GM12892 (cell line): ENCODE results near the gene MAML1.

Source experiments
- DNase-seq: peaks from one replicate; pipeline ENCODE4 v3.0.0; 2011; ENCODE audit not compliant: insufficient read length
- FAIRE-seq: peaks from 2 replicates; lab custom pipeline; 2011; peaks lifted over from hg19 to GRCh38; lab: Jason Lieb, UNC
- POLR2A ChIP-seq: IDR thresholded peaks from 2 replicates; pipeline ENCODE4 v1.6.1; 2011; ENCODE audit warnings: low read depth, low read length, control low read depth
- POLR2AphosphoS5 ChIP-seq: IDR thresholded peaks from 2 replicates; pipeline ENCODE4 v1.6.1; 2011; ENCODE audit warnings: low read depth, low read length, control low read depth
- TAF1 ChIP-seq: IDR thresholded peaks from 2 replicates; pipeline ENCODE4 v1.6.1; 2011; ENCODE audit warnings: low read depth, mild to moderate bottlenecking, control low read depth, low read length, borderline replicate concordance

Gene MAML1

GRCh38 chr5:179720222-179720621 lies 12.4 kb upstream of the MAML1 start:
- DNase-seq (no peak), FAIRE-seq (no peak)
- TF ChIP-seq POLR2AphosphoS5 (no peak), TAF1 (no peak), POLR2A (no peak)

- TF ChIP-seq TAF1 (no peak), POLR2AphosphoS5 (no peak), POLR2A (no peak)
- FAIRE-seq = no peak
- DNase-seq = no peak
Measured at GRCh38 chr5:179724163-179724562, 8.5 kb upstream of the MAML1 start.

GRCh38 chr5:179727106-179727505 lies 5.5 kb upstream of the MAML1 start:
- no peak for FAIRE-seq
- DNase-seq = no peak
- TF ChIP-seq POLR2A = no peak
- TF ChIP-seq TAF1 = no peak
- TF ChIP-seq POLR2AphosphoS5 = no peak

GRCh38 chr5:179729303-179729702 lies 3.3 kb upstream of the MAML1 start:
- TF ChIP-seq POLR2AphosphoS5 (no peak), TAF1 (no peak), POLR2A (no peak)
- FAIRE-seq = no peak

GRCh38 chr5:179729727-179730126 lies 2.9 kb upstream of the MAML1 start:
- no peak for FAIRE-seq
- no peak for DNase-seq
- TF ChIP-seq POLR2AphosphoS5 (no peak), POLR2A (no peak), TAF1 (no peak)

More at GRCh38 chr5:179729303-179729702, 3.3 kb upstream of the MAML1 start:
- no peak for DNase-seq

GRCh38 chr5:179730356-179730755 lies 2.3 kb upstream of the MAML1 start:
- TF ChIP-seq POLR2AphosphoS5 (no peak), POLR2A (no peak), TAF1 (no peak)
- FAIRE-seq (no peak), DNase-seq (no peak)

GRCh38 chr5:179730852-179731251 lies 1.8 kb upstream of the MAML1 start:
- DNase-seq = no peak
- no peak for TF ChIP-seq POLR2AphosphoS5
- TF ChIP-seq TAF1 = no peak
- TF ChIP-seq POLR2A = no peak
- no peak for FAIRE-seq

GRCh38 chr5:179731791-179732411 lies 721 bp upstream of the MAML1 start:
- no peak for DNase-seq
- TF ChIP-seq POLR2AphosphoS5 = 0 out of 2 replicates have a peak, but pooled peaks have one; percentile 26
- TF ChIP-seq TAF1 = no peak
- FAIRE-seq = peak; percentile 61

- TF ChIP-seq POLR2AphosphoS5 = no peak
- TF ChIP-seq POLR2A = no peak
- TF ChIP-seq TAF1 = no peak
- FAIRE-seq (peak; percentile 78), DNase-seq (peak; percentile 39)
Measured at GRCh38 chr5:179732918-179733771, 523 bp downstream of the MAML1 start.

- FAIRE-seq (no peak), DNase-seq (no peak)
- no peak for TF ChIP-seq POLR2AphosphoS5
- TF ChIP-seq POLR2A = no peak
- TF ChIP-seq TAF1 = no peak
Measured at GRCh38 chr5:179733772-179734126, 1.1 kb downstream of the MAML1 start.

GRCh38 chr5:179734536-179735164 lies 2.0 kb downstream of the MAML1 start:
- DNase-seq (no peak), FAIRE-seq (no peak)
- TF ChIP-seq POLR2A (no peak), POLR2AphosphoS5 (no peak), TAF1 (no peak)
